Measurements from ENCODE around the gene MYLK3.

MYLK3 gene

DNA sequence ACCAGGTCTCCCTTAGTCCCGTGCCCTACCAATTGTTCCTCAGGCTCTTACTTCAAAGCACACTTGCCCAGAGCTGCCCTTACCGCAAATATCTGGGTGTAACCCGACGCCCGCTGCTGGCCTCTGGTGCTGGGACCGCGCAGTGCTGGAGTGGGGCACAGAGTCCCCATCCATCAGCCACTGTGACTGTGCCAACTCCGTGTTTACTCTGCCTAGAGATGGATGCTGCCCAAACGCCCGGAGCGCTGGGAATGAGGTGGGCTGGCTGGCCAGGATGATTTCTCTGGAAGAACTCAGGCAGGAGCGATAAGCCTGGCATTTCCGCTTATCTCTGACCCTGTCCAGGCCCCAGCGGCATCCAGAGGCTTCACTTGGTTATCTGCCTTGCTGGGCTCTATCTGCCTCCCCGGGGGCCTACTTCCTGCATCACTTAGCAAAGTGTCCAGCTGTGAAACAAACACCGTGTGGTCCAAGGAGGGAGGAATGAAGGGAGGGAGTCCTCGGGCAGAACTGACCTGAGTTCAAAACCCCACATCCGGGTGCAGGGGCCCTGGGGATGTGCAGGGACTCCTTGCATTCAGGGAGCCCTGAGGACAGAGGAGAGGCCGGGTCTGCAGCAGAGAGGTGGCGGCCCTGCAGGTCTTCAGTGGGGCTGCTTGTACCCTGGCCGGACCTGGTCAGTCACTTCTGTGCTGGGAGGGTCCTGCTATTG lies 9.4 kb upstream of the MYLK3 start:
- no peak for DNase-seq

DNA sequence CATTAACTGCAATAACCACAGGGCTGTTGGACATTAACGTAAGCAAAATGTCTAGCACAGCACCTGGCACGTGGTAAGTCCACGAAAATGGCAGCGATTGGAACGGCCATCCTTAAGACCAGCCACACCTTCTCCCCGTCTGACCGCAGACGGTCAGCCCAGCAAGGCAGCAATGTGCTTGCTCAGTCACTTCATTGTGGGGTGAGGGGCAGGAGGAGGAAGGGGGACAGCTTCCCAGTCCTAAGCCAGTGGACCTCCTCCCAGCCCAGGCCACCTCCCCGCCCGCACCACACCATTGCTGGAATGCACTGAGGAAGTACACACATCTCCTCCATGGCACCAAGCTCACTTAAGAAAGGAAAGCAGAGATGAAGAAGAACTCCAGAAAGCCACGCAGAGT lies 8.6 kb upstream of the MYLK3 start:
- no peak for DNase-seq

DNA sequence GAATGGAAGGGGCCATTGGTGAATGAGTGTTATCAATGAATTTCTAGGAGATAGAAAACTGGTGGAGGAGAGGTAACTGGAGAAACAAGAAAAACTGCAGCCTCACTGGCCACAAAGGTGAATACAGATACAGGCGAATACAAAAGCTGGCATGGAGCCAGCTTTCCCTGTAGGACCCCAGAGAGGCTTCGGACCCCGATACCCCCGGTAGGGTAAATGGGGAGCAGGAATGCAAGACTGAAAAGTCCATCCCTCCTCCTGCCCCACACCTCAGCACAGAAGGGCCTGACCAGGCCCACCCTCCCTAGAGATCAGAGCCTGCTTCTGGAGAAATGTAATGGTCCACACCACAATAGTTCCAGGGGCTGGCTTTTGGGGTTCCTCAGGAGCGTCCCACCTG lies 4.9 kb upstream of the MYLK3 start:
- DNase-seq: no peak

DNA sequence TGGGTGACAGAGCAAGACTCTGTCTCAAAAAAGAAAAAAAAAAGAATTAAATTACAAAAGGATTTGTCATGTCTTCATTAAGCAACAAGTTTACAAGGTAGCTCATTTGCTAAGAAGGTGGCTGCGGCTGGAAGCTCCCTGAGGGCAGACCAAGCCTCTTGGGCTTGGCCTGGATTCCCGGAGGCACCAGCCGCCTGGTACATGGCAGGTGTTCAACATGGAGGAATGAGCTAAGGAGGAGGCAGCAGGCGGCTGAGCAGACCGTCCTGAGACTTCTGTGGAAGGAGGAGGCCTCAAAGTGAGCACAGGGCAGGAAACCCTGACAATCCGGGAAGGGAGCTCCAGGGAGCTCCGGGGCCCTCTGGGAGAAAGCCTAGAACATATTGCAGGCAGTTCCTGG lies 3.2 kb upstream of the MYLK3 start:
- no peak for DNase-seq

DNA sequence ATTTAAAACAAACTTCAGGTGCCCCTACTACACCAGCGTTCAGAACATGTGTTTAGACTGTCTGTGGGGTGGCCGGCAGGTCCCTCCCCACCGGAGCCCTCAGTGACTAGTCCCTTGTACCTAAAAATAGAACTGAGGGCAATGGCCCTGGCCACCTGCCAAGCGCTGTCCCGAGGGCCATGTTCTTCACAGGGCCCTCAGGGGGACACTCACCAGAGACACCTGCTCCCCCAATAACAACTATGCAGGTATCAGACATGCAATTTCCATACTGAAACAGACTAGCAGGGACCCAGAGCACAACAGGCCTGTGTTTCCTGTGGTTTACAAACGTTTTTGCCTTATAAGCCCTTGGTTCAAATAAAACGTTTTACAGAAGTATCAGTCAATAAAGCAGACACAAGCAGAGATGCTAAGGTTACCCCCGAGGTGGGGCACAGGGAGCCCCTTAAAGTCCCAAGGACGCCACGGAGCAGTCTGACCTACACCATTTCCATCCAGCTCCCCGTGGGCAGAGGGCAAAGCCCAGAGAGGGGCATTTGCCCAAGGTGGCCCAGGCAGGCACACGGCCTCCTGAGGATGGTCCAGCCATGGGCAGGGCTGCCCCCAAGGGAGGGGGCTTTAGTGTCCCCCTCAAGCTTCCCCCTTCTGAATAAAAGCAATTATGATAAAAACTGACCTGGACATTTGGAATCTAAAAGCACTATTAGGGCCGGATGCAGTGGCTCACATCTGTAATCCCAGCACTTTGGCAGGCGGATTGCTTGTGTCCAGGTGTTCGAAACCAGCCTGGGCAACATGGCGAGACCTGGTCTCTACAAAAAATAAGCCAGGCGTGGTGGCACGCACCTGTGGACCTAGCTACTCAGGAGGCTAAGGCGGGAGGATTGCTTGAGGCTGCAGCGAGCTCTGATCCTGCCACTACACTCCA lies 896 bp upstream of the MYLK3 start:
- no peak for DNase-seq

DNA sequence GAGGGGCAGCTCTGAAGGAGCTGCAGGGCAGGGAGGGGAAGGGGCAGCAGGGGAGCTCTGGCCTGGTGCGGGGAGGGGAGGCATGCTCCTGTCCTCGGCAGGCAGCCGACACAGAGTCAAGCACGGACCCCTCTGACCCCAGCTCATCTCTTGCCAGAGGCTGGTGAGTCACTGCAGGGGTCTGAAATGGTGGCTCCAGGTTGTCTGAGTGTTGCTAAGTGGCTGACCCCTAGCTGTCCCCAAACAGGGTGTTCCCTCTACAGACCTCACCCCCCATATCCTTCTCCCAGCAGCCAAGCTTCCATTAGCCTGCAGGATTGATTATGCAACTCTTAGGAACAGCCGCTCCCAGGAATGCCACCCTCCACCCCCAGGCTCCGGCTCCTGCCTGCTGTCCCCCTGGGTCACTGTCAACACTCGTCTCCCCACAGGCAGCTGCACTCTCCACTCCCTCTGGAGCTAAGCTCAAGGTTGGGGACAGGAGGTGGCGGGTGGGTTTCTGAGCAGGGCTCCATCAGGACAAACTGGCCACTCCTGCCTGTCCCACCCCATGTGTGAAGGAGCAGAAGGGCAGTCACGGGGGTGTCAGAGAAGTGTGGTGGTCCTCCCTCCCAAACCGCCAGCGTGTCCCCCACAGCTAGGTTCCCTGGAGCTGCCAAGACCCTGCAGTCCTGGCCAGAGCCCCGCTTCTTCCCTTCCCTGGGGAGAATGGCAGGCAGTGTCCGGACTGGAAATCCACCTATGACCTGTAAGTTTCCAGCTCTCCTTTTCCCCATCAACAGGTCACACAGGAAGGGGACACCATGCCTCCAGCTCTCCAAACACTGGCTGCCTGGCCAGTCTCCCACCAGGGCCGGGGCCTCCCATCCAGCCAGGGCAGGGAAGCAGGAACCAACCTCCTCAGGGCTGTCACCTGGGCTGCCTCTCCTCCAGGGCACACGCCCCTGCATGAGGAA lies 1.0 kb downstream of the MYLK3 start:
- DNase-seq: no peak

DNA sequence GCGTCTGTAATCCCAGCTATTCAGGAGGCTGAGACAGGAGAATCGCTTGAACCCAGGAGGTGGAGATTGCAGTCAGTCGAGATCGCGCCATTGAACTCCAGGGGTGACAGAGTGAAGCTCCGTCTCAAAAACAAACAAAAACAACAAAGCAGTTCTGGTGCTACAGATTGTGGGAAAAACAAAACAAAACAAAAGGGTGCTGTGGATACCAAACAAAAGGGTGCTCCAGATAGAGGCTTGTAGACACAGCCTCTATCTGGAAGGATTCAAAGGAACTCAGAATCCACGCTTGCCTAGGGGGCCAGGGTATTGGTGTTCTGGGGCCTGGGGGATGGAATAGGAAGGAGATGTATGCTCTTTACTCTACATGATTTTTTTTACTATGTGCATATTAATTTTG lies 2.5 kb downstream of the MYLK3 start:
- no peak for DNase-seq

DNA sequence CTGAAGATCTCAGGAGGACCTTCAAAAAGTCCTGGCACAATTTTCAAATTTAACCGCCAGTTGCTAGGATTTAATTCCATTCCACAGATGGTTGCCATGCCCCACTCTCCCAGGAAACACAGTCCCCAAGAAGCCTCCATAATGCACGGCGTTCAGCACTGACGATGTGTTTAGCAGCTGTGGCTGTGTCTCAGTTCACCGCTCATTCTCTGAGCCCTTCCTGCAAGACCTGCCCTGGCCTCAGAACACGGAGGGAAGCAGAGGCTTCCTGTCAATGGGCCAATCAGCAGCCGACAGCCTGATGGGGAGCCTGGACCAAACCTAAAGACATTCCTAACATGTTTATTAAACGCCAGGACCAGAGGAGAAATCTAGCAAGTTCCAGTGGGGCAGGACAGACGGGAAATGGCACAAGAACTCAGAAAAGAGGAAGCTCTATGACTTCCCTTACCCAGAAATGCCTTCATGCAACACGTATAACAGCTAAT lies 4.9 kb downstream of the MYLK3 start:
- DNase-seq: peak in 1 of 2 experiments; percentile 5

DNA sequence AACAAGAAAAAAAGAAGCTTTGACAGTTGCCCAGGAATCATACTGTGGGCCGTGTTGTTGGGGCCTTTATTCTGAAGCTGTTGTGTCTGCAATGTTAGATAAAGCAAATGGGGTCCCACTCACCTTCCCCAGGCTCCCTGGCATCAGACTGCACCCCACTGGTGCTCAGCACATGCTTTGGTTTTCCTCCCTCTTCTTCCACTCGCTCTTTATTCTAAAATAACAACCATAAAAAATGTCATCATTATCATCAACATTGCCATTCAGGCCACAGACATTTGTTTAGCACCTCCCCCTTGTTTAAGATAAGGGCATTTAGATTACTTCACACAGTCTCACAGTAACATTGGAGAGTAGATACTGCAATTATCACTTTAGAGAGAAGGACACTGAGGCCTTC lies 8.2 kb downstream of the MYLK3 start:
- DNase-seq: no peak

DNA sequence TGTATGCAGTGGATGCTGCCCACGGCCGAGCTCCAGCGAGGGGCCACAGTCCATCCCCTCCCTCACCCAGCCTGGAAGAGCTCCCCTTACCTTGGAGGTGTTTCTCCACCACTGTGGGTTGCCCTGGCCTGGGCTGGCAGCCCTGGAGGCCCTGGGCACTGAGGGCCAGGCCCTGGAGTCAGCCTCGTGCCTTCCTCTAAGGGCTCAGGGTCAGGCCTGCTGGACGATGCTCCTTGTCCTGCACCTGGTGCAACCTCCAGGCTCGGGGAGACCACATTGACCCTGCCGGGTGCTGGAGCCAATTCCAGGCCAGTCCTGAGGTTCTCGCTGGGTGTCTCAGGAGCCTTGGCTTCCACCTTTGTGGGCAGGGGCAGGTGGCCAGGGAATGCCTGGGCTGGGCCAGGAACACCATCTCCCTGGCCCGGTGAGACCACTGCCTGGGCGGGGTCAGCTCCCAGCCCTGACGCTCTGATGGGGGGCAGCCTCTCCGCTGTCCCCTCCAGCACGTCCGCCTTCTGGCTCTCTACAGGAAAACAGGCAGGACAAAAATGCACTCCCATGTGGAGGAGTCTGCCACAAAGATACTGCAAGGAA lies 10.4 kb downstream of the MYLK3 start:
- no peak for DNase-seq

DNA sequence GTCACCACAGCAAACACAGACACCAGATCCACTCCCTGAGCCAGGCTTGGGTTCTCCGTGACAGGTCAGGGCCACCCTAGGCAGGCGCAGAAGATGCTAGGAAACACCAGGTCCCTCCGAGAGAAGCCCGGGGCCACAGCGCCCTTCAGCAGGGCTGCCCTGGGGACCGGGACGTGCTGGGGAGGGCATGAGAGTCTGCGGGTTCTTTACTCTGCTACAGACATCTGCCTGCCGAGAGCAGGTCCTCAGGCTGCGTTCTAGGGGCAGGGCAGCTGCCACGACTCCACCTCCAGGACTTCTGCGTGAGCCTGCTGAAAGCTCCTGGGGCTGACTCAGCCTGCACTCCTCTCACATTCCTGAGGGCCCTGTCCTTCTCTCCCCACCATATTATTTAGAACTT lies 11.4 kb downstream of the MYLK3 start:
- no peak for DNase-seq

DNA sequence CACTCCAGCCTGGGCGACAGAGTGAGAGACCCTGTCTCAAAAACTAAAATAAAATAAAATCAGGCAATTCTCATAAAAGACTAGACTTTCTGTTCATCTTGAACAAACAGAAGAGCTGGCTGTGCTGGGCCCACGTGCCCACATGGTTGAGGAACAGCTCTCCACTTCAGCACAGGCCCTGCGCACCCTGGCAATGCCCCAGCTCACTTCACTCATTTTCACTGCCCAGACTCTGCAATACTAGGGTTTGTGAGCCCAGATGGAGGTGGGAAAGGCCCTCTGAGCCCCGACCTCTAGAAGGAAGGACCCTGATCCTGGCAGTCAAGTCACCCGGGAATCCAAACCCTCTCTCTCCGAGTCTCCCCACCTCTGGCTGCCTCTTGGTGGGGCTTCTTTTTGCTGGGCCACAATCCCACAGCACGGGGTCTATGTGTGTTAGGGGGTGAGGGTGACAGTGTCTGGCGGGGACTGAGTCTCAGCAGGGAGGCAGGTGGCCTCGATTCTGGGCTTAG lies 14.8 kb downstream of the MYLK3 start:
- no peak for DNase-seq

DNA sequence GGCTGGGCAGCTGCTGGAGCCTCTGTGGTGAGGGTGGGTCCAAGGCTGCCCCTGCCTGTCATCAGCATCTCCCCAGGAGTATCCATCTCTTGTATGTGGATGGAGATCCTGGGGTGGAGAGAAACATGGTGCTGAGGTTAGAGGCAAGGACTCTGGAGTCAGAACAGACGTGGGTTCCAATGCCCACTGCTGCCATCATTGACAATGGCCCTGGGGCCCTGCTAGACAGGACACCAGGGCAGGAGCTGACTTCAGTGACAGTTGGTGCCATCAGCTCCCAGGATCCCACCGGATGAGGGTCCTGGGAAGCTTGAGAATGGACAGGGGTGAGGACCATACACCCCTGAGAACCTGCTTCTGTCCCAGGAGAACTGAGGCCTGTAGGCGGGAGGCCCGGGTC lies 15.6 kb downstream of the MYLK3 start:
- DNase-seq: no peak

DNA sequence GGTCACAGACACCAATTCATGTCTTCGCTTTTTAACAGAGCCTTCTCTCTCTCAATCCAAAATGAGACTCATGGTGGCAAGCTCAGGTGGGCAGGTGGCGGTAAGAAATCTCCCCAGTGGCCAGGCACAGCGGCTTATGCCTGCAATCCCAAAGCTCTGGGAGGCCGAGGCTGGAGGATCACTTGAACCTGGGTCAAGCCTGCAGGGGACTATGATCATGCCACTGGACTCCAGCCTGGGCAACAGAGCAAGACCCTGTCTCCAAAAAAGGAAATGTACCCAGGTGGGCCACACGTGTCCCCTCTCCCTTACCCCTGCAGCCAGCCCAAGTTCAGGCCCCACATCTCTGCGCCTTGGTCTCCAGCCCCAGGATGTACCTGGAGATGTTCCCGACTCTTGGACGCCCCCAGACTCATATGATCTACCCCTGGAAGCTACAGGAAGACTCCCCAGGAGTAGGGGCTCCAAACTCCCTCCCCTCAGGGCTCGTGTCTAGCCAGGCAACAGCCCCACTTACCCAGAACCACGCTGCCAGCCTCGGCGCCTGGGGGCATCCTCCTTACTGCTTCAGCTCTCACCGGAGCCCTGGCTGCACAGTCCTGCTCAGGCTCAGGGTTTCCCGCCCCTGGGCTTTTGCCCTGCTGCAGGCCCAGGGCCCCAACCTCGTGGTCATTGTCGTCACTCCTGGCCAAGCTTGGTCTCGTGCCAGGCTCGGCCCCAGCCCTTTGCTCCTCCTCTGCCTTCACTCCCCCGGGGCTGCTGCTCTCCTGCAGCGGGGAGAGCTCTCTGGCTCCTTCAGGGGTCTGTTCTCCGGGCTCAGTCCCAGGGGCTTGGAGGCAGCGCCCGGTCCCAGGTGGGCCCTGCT lies 16.2 kb downstream of the MYLK3 start:
- no peak for DNase-seq

DNA sequence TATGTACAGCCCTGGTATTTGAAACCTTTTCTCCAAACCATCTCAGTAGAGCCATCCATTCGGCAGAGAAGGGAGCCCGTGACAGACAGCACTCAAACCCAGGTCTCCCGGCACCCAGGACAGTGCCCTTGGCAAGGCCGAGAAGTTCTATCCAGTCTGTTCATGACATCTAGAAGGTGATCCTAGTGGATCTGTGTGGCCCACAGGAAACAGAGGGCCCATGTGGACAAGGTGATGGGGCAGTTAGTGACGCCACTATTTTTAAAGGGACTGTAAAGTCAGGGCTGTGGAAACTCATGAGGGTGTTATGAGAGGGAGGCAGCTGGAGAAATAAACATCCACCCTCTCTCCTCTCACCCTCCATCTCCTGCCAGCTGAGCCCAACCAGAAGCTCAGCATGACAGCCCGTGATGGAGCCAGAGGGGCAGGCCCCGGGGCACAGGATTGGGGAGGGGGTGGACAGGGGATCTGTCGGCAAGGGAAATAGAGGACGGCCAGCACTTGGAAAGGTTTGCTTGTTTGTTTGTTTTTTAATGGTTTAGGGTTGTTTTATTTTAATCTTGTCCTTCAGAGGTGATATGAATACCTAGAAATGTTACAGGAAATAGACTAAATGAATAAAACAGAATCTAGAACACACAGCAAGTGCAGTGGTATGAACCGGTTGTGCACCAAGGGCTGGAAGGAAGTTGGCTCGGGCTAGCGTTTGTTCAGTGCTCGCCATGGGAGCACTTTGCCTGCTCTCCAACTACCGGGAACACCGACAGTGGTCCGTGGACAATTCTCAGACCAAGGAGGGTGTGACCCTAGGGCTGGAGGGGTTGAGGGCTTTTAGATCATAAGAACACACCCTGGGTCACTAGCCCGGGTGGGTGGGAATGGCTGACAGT lies 17.1 kb downstream of the MYLK3 start:
- no peak for DNase-seq

DNA sequence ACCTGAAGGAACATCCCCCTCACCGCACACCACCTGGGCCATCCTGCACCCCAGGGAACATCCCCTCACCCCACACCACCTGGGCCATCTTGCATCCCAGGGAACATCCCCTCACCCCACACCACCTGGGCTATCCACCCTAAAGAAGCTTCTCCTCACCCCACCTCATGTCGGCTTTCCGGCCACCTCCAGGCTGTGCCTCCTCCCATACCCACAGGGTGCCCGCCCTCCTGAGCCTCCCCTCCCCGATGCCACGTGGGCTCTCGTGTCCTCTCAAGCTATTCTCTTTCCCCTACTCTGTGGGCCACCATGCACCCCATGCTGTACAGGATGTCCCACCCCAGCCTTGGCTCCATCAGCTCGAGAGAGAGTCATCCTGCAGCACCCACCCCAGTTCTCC lies 18.0 kb downstream of the MYLK3 start:
- DNase-seq: no peak

DNA sequence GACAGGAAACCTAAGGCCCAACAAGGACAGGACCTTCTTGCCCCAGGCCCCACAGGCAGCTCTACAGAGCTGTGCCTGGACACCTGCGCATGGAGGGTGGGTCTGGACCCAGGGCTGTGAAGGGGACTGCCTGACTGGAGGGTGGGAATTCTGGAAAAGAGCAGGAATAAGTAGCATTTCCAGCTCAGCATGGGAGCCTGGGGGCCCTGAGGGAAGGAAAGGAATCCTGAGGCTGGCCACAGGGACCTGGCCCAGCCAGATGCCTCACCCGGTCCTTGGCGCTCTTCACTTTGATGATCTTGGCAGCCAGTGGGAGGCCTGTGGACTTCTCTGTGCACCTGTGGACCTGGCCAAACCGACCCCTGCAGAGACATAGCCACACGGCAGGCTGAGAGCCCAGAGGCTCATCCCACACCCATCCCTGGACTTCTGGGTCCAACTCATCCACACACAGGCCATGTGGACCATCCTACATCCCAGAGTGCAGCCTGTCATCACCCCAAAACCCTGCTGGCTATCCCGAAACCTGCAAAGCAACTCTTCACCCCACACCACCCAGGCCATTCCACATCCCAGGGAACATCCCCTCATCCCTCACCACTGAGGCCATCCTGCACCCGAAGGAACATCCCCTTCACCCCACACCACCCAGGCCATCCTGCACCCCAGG lies 18.7 kb downstream of the MYLK3 start:
- DNase-seq: no peak

DNA sequence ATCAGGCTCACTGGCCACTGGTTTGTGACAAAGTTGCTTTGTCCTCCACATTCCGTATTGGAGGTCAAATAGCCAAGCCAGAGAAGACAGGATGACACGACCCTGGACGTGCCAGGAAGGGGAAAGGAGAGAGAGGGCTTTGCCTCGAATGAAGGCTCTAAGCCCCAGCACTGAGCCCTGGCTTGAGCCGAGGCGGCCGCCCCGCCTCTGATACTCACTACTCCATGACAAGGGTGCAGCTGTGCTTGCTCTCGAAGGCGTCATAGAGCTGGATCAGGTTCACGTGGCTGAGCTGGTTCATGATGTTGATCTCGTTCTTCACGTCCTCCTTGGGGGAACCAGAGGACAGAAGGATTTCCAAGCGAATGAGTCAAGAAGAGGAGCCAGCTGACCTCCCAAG lies 19.3 kb downstream of the MYLK3 start:
- no peak for DNase-seq

DNA sequence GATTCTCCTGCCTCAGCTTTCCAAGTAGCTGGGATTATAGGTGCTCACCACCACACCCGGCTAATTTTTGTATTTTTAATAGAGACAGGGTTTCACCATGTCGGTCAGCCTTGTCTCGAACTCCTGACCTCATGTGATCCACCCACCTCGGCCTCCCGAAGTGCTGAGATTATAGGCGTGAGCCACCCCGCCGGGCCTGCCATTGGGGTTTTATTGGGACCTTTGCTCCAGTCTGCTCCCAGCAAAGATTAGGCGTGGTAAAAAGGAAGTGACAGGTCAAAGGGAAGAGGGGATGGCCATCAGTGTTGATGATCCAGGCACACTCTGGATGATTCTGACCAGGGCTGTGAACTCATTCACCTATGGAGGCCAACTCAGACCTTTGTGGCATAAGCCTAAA lies 20.5 kb downstream of the MYLK3 start:
- DNase-seq: no peak

DNA sequence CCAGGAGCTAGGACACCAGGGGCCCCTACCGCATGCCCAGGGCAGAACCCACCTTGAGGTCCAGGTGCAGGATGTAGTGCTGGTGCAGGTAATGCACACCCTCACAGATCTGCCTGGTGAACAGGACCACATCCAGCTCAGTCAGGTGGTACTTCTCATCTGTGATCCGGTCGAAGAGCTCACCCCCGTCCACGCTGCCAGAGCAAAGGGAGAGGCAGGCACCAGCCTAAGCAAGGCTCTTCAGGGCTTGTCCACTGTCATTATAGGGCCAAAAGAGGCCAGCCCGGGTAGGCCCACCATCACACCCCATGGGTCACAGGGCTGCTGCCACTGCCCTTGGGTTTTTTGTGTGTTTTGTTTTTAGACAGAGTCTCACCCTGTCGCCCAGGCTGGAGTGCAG lies 21.0 kb downstream of the MYLK3 start:
- no peak for DNase-seq

Measured in activated CD4-positive, alpha-beta T cell treated with anti-CD3 and anti-CD28 coated beads, Interleukin-2, amount 50 U/mL, for 48 hours (primary cell).